Measurements from ENCODE around the gene SFXN4.
"Not testable (repeated sequence)": the region's sequence is repeated elsewhere in the genome, so short reads cannot be mapped to it uniquely, and the experiment has no call there.

Gene SFXN4

DNA sequence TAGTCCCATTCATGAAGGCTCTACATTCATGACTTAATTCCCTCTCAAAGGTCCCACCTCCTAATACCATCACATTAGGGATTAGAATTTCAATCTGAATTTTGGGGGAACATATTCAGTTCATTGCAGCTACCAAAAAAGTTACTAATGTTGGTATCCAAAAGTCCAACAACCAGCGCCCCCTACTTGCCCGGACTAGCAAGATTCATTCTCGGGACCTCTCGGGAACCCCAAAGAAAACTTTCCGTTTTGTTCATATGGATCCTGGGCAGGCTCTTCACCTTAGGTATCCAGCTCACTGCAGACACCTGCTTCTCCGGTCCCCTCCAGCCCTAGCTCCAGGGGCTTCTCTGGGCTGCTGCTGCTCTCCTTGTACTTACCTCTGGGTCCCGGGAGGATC lies 32.9 kb upstream of the SFXN4 start:
- Histone ChIP-seq H3K9ac (ENCODE audit: insufficient read length) (no peak overlapping the region), H3K4me3 (no peak overlapping the region), H3K9me3 (ENCODE audit: low read depth, low read length) (no peaks in the 10 kb centered on the region), H3K36me3 (ENCODE audit: insufficient read depth, low read length) (no peaks in the 10 kb centered on the region), H3K27ac (no peak overlapping the region)
- TF ChIP-seq EZH2 (IDR thresholded peaks at IDR 0.05) (no peak), POLR2AphosphoS5 (IDR thresholded peaks at IDR 0.05; ENCODE audit: borderline replicate concordance, low read depth, low read length) (no peak), FOXP2 (optimal IDR thresholded peaks at IDR 0.05; ENCODE audit: control extremely low read depth, extremely low read length, insufficient read depth) (no peak)
- DNase-seq (ENCODE audit: low read depth, low spot score) = no peak

DNA sequence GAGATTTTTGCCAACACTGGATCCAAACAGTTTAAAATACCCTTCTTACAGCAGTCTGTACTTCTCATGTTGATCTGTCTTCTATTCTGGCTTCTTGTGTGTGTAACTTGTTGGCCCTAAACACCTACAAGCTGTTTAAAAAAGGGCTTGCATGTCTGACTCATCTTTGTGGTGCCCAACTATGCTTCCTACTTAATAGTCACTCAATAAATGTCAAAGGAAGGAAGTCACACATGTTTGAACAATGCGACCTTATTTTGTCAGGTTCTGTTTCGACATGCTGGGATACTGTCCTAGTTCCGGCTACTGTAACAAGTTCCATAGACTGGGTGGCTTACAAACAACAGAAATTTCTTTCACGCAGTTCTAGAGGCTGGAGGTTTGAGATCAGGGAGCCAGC lies 32.4 kb upstream of the SFXN4 start:
- no peak for DNase-seq (ENCODE audit: low read depth, low spot score)
- no peak overlapping the region for H3K4me3 ChIP-seq
- no peak overlapping the region for H3K27ac ChIP-seq
- H3K36me3 ChIP-seq (ENCODE audit: insufficient read depth, low read length) = no peaks in the 10 kb centered on the region
- H3K9me3 ChIP-seq (ENCODE audit: low read depth, low read length) = no peaks in the 10 kb centered on the region
- TF ChIP-seq EZH2 (IDR thresholded peaks at IDR 0.05) = no peak
- no peak for TF ChIP-seq FOXP2 (optimal IDR thresholded peaks at IDR 0.05; ENCODE audit: control extremely low read depth, extremely low read length, insufficient read depth)
- no peak for TF ChIP-seq POLR2AphosphoS5 (IDR thresholded peaks at IDR 0.05; ENCODE audit: borderline replicate concordance, low read depth, low read length)
- H3K9ac ChIP-seq (ENCODE audit: insufficient read length) = no peak overlapping the region

GRCh38 chr10:119191881-119192280 lies 26.4 kb upstream of the SFXN4 start:
- Histone ChIP-seq H3K4me3 (no peak overlapping the region), H3K27ac (no peak overlapping the region), H3K9ac (ENCODE audit: insufficient read length) (no peak overlapping the region), H3K36me3 (ENCODE audit: insufficient read depth, low read length) (no peaks in the 10 kb centered on the region), H3K9me3 (ENCODE audit: low read depth, low read length) (no peaks in the 10 kb centered on the region)
- no peak for DNase-seq (ENCODE audit: low read depth, low spot score)
- TF ChIP-seq FOXP2 (optimal IDR thresholded peaks at IDR 0.05; ENCODE audit: control extremely low read depth, extremely low read length, insufficient read depth) = no peak
- TF ChIP-seq POLR2AphosphoS5 (IDR thresholded peaks at IDR 0.05; ENCODE audit: borderline replicate concordance, low read depth, low read length) = no peak
- no peak for TF ChIP-seq EZH2 (IDR thresholded peaks at IDR 0.05)

- Histone ChIP-seq H3K9ac (ENCODE audit: insufficient read length) (no peak overlapping the region), H3K36me3 (ENCODE audit: insufficient read depth, low read length) (no peaks in the 10 kb centered on the region), H3K27ac (no peak overlapping the region), H3K9me3 (ENCODE audit: low read depth, low read length) (no peaks in the 10 kb centered on the region), H3K4me3 (no peak overlapping the region)
- TF ChIP-seq FOXP2 (optimal IDR thresholded peaks at IDR 0.05; ENCODE audit: control extremely low read depth, extremely low read length, insufficient read depth) (no peak), POLR2AphosphoS5 (IDR thresholded peaks at IDR 0.05; ENCODE audit: borderline replicate concordance, low read depth, low read length) (no peak), EZH2 (IDR thresholded peaks at IDR 0.05) (no peak)
- no peak for DNase-seq (ENCODE audit: low read depth, low spot score)
Measured at GRCh38 chr10:119190954-119191785, 25.7 kb upstream of the SFXN4 start.

GRCh38 chr10:119190353-119190752 lies 24.8 kb upstream of the SFXN4 start:
- no peak for TF ChIP-seq FOXP2 (optimal IDR thresholded peaks at IDR 0.05; ENCODE audit: control extremely low read depth, extremely low read length, insufficient read depth)
- no peak for TF ChIP-seq POLR2AphosphoS5 (IDR thresholded peaks at IDR 0.05; ENCODE audit: borderline replicate concordance, low read depth, low read length)
- no peak for TF ChIP-seq EZH2 (IDR thresholded peaks at IDR 0.05)
- H3K27ac ChIP-seq = no peak overlapping the region
- H3K36me3 ChIP-seq (ENCODE audit: insufficient read depth, low read length) = no peaks in the 10 kb centered on the region
- H3K9ac ChIP-seq (ENCODE audit: insufficient read length) = no peak overlapping the region
- no peak overlapping the region for H3K4me3 ChIP-seq
- H3K9me3 ChIP-seq (ENCODE audit: low read depth, low read length) = no peaks in the 10 kb centered on the region
- DNase-seq (ENCODE audit: low read depth, low spot score) = no peak

DNA sequence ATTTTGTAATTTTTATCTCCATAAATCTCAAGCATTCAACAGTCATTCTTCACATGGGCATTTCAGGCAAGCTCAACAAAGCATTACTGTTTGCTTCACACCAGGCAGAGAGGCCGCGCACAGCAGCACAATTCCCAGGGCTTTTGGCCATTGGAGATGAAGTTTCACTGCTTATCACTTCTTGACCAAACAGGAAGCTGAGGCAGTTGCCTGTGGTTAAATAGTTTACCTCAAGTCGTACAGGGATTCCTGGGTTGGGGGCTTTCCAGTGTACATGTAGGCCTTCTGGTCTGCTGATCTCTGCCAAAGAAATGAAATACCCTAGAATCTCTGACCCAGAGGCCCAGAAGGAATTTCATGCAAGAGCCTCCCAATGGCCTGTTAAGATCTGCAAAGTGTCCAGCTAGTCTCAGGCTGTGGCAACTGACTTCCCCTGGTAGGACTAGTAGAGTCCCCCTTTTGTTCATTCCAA lies 24.3 kb upstream of the SFXN4 start:
- no peak overlapping the region for H3K9ac ChIP-seq (ENCODE audit: insufficient read length)
- H3K36me3 ChIP-seq (ENCODE audit: insufficient read depth, low read length) = no peaks in the 10 kb centered on the region
- H3K9me3 ChIP-seq (ENCODE audit: low read depth, low read length) = no peaks in the 10 kb centered on the region
- DNase-seq (ENCODE audit: low read depth, low spot score) = no peak
- no peak overlapping the region for H3K4me3 ChIP-seq
- no peak for TF ChIP-seq POLR2AphosphoS5 (IDR thresholded peaks at IDR 0.05; ENCODE audit: borderline replicate concordance, low read depth, low read length)
- no peak for TF ChIP-seq FOXP2 (optimal IDR thresholded peaks at IDR 0.05; ENCODE audit: control extremely low read depth, extremely low read length, insufficient read depth)
- no peak for TF ChIP-seq EZH2 (IDR thresholded peaks at IDR 0.05)
- H3K27ac ChIP-seq = no peak overlapping the region

DNA sequence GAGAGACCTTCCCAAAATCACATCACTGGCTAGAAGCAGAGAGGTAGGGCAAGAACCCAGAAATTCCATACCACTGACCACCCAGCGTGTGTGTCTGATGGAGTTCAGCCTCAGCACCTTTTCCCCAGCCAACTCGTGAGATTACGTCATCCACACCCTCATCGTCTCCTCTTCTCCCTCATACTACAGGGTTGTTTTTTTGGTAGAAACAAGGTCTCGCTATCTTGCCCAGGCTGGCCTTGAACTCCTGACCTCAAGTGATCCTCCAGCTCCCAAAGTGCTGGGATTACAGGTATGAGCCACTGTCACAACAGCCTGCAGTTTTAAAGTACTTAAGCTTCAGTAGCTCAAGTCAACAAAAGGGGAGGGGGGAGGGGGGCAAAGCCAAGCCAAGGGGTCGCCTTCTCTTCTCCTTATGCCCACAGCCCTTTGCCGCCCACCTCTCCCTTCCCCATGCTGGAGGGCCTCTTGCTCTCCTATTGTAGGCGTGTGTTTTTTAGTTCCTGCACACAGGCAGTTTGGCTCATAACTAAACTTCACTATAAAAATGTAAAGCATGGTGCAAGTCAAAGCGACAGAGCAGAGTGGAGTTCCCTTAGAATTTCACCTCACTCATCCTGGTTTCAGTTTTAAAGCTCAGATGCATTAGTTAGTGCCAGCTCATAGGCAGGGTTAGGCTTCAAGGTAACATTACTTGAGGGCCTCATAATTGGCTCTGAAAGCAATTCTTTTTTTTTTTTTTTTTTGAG lies 18.3 kb upstream of the SFXN4 start:
- no peak for DNase-seq (ENCODE audit: low read depth, low spot score)
- Histone ChIP-seq H3K4me3 (no peak overlapping the region), H3K36me3 (ENCODE audit: insufficient read depth, low read length) (no peaks in the 10 kb centered on the region), H3K27ac (no peak overlapping the region), H3K9ac (ENCODE audit: insufficient read length) (no peak overlapping the region), H3K9me3 (ENCODE audit: low read depth, low read length) (no peaks in the 10 kb centered on the region)
- no peak for TF ChIP-seq POLR2AphosphoS5 (IDR thresholded peaks at IDR 0.05; ENCODE audit: borderline replicate concordance, low read depth, low read length)
- no peak for TF ChIP-seq FOXP2 (optimal IDR thresholded peaks at IDR 0.05; ENCODE audit: control extremely low read depth, extremely low read length, insufficient read depth)
- no peak for TF ChIP-seq EZH2 (IDR thresholded peaks at IDR 0.05)

DNA sequence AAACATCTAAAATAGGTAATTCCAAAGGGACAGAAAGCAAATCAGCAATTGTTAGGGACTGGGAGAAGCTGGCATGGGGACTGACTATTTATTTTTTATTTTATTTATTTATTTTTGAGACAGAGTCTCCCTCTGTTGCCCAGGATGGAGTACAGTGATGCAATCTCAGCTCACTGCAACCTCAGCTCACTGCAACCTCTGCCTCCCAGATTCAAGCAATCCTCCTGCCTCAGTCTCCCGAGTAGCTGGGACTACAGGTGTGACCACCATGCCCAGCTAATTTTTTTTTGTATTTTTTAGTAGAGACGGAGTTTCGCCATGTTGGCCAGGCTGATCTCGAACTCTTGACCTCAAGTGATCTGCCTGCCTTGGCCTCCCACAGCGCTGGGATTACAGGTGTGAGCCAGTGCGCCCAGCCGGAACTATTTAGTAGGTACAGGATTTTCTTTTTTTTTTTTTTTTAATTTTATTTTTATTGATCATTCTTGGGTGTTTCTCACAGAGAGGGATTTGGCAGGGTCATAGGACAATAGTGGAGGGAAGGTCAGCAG lies 15.4 kb upstream of the SFXN4 start:
- DNase-seq (ENCODE audit: low read depth, low spot score); H3K27ac ChIP-seq; H3K9ac ChIP-seq (ENCODE audit: insufficient read length); H3K4me3 ChIP-seq; H3K9me3 ChIP-seq (ENCODE audit: low read depth, low read length): not testable (repeated sequence)
- H3K36me3 ChIP-seq (ENCODE audit: insufficient read depth, low read length) = peaks cover 12% of the 10 kb centered on the region

Measured in SK-N-MC (cell line).